GM12878 (cell line): ENCODE measurements around the gene LRP8. TPM values are rescaled to one million over a fixed set of nuclear protein-coding genes. Genes with fewer than 3 reads are reported as not detected.

Source experiments
- ASH2L ChIP-seq: fragments of 300-600, 200-600 bp; sonication (generic); IDR thresholded peaks from 2 replicates; pipeline ENCODE4 v1.6.1; 2017; ENCODE audit warnings: low read depth, mild to moderate bottlenecking, borderline replicate concordance
- BACH1 ChIP-seq: fragments of 450-650 bp; IDR thresholded peaks from 2 replicates; pipeline ENCODE4 v1.6.1; 2017; ENCODE audit warnings: mild to moderate bottlenecking, borderline replicate concordance
- CBX5 ChIP-seq: sonication (generic); IDR thresholded peaks from 2 replicates; pipeline ENCODE4 v1.6.1; 2016; ENCODE audit warnings: low read depth, moderate library complexity, mild to moderate bottlenecking, inconsistent platforms
- CHD1 ChIP-seq: IDR thresholded peaks from 2 replicates; pipeline ENCODE4 v1.6.1; 2012; ENCODE audit warnings: low read depth, low read length, improper control_type of control experiment
- KAT2A ChIP-seq: conservative IDR thresholded peaks from 2 replicates; pipeline ENCODE4 v1.6.1; 2011; ENCODE audit warnings: low read depth, low read length; ENCODE audit not compliant: control insufficient read depth
- KDM1A ChIP-seq: fragments of 200-600 bp; sonication (generic); IDR thresholded peaks from 2 replicates; pipeline ENCODE4 v1.6.1; 2016; ENCODE audit warnings: borderline replicate concordance
- SMARCA5 ChIP-seq: fragments of 450-650 bp; IDR thresholded peaks from 2 replicates; pipeline ENCODE4 v1.6.1; 2017; ENCODE audit warnings: mild to moderate bottlenecking
- TCF7 ChIP-seq: IDR thresholded peaks from 2 replicates; pipeline ENCODE4 v1.6.1; 2014; ENCODE audit warnings: antibody characterized with exemption, borderline replicate concordance
- ZNF592 ChIP-seq: fragments of 450-650 bp; IDR thresholded peaks from 2 replicates; pipeline ENCODE4 v1.6.1; 2017; ENCODE audit warnings: mild to moderate bottlenecking, moderate library complexity
- polyA plus RNA-seq, 11 experiments: library from polyadenylated mRNA; depleted of rRNA in 4 of 11; unstranded in 6 of 11; stranded (reverse) in 5 of 11; fragments of >200 nt; fragmentation: Nextera tagmentation in 4 of 11; fragmentation: Illumina TruSeq in 1 of 11; extraction: Ambion mirVana in 4 of 11; extraction: Trizol in 1 of 11; gene quantifications; 1 replicate in 1 of 11; 2 replicates in 10 of 11; pipeline versions ENCODE4 v1.2.1 to v1.2.3, GENCODE V29; 2011 to 2016; ENCODE audit warnings: inconsistent platforms in 2 of 11, missing spikeins in 2 of 11, low read depth in 1 of 11
- total RNA-seq, 4 experiments: library from RNA; depleted of rRNA in 3 of 4; stranded (reverse); fragments of >200 nt in 3 of 4; fragmentation: Illumina TruSeq in 1 of 4; extraction: Trizol in 1 of 4; gene quantifications; 2 replicates each; pipeline versions ENCODE4 v1.2.1 to v1.2.3, GENCODE V29; 2013 to 2021

The LRP8 gene
- total and polyA plus RNA-seq, 10 of the 15 experiments (the other 5 are each of a cell fraction or from before 2014, with no cell fraction given) = 2.8 to 40.5 (median 22.3) TPM

GRCh38 chr1:53315456-53316423 is 12.1 kb downstream of the LRP8 start (continued):
- TF ChIP-seq ZNF592 (no peak), KDM1A (no peak), SMARCA5 (no peak), CBX5 (no peak), BACH1 (no peak), CHD1 (no peak), KAT2A (no peak), ASH2L (no peak), TCF7 (no peak)
